Ammon's horn (tissue), 1 donor: ENCODE results near the gene AP5Z1.

Experiments used
- DNase-seq: peaks from one replicate; pipeline ENCODE4 v3.0.0-alpha.2; 2016; ENCODE audit warnings: low spot score

The AP5Z1 gene

DNA sequence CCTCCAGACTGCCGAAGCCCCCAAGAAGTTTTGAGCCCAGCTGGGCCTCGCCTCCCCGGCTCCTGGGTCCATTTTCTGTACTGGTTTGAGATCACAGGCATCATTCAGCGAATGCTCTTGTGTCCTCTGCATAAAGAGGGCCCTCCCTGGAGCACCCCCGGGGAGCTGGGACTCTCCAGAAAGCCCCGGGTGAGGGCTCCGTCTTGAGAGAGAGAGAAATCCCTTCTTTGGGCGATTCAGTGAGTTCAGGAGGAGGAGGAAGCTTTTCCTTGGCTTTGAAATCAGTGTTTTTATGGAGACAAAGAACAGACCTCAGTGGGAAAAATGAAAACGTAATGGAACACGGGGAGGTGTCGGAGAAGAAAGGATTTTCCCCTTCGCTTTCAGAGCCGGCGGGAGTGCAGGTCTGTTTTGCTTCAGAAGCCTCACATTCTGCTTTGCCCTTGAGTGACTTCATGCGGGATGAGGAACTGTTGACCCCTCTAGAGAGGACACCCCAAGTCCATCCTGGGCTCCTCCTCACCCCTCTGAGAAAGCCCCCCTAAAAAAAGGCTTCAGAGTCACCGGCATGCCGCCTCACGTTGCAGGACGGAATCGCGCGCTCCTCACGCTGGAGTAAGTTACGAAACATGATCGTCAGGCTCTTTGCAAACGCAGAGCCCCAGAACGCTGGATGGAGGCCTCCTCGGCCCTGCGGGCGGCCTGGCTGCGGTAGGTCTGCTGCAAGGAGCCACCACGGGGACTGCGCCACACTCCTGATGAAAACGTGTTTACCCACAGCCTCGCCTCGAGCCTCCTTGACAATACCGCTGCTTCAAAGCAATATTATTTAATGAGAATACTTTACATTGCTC, 8.5 kb upstream of the AP5Z1 start:
- no peak for DNase-seq

DNA sequence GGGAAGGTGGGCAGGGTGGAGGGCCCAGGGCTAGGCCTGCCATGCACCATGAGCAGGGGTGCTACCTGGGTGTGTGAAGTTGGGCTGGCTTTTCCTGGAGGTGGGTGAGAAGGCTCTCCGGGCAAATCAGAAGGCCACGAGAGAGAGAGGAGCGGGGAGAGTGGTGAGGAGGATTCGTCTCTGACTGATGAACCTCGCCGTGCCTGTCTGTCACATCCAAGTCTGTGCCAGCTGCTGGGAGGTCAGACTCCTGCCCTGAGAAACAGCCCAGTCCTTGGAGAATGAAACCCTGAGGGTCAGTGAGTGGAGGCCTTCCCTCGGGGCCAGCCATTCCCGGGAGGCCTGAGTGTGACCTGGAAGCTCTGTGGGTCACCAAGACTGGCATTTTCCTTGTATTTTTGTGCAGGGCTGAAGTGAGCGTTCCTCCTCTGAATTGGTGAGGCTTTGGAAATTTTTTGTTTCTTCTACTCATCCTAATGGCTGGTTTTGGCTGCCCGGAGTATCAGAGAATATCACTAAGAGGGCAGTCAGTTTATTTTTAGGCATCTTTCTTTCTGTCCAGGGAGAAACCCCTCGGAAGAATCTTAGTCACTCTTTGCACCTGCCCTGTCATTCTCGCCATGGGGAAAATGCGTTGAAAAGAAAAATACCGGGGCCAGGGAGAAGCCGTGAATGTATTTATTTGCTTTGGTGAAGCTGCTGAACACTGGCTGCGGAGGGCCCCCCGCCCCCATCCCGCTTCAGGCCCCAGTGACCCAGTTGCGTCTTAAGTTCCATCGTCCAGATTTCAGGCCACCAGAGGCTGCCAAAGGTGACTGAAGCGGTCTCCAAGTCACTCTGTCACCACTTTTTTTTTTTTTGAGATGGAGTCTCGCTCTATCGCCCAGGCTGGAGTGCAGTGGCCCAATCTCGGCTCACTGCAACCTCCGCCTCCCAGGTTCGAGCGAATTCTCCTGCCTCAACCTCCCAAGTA, 6.5 kb upstream of the AP5Z1 start:
- DNase-seq, result no peak

DNA sequence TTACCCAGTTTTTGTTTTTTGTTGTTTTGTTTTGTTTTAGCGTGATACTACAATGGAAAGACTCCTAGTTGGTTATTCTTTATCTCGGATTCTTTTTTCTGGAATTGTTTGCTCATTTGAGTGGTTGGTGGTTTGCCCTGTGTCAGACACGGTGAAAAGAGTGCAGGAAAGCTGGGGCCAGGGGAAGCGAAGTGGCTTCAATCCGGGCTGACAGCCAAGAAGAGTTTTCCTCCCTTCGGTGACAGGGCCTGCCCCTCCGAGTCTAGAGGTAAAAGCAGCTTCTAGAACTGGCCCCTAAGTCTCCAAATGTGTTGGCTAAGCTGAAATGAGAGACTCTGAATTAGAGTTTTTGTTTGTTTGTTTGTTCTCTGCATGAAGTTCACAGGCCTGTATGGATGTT, 5.7 kb upstream of the AP5Z1 start:
- no peak for DNase-seq

DNA sequence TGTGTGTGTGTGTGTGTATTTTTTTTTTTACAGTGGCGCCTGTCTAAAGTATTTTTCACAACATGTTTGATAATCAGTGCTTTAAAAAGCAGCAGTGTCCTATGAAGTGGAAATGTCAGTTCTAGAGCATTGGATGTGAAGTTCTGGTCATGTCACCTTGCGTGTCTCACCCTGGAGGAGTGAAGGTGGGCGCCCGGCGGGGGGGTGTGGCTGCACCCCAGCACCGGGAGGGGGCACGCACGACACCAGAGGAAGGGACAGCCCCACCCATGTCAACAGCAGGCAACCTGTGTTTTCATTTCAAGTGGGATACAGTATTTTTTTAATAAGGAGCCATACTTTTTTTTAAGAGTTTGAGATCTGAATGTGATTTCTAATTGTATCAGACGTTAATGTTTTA, 4.5 kb upstream of the AP5Z1 start:
- DNase-seq, result no peak

DNA sequence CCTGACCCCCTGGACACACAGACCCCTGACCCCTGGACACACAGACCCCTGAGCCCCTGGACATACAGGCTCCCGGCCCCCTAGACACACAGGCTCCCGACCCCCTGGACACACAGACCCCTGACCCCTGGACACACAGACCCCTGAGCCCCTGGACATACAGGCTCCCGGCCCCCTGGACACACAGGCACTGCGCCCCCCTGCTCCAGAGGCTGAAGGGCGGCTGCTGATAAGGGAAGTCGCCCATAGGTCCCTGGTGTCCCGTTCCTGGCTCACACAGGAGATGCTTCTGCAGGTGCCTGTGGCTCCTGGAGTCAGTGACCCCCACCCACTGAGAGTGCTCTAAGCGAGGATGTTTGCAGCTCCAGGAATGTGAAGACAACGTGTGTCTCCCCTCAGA, 3.7 kb upstream of the AP5Z1 start:
- no peak for DNase-seq

DNA sequence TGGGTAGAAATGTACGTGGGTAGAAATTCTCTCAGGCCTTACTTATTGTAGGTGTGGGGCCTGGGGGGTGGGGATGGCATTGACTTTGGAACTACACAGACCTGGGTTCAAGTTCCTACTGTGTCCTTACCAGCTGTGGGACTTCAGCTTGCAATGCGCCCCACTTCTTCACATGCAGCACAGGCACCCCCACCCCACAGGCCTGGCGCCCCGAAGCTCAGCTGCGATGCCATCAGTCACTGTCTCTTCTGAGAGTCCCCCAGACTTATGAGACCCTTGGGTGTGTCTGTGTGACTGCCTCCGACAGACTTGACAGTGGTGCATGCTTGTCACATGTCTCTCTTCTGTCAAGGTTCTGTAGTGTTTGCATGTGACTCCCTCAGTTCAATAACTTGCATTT, 3.1 kb upstream of the AP5Z1 start:
- DNase-seq, result no peak

DNA sequence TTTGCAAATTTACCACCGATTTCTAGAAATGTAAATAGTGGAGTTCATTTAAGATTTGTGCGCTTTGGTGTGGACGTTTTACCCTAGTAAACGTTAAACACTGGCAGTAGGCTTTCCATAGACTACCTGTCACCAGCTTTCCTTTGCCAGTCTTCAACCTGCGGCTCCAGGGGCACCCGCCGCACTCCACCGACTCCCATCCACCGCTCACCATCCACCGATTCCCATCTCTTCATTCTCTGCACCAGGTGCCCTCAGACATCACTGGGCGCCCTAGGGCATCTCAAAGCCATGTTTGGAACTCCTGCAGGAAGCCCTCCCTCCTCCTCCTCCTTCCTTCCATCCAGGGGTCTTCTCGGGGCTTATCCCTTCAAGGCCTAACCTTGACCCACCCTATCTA, 1.4 kb upstream of the AP5Z1 start:
- DNase-seq, result no peak

DNA sequence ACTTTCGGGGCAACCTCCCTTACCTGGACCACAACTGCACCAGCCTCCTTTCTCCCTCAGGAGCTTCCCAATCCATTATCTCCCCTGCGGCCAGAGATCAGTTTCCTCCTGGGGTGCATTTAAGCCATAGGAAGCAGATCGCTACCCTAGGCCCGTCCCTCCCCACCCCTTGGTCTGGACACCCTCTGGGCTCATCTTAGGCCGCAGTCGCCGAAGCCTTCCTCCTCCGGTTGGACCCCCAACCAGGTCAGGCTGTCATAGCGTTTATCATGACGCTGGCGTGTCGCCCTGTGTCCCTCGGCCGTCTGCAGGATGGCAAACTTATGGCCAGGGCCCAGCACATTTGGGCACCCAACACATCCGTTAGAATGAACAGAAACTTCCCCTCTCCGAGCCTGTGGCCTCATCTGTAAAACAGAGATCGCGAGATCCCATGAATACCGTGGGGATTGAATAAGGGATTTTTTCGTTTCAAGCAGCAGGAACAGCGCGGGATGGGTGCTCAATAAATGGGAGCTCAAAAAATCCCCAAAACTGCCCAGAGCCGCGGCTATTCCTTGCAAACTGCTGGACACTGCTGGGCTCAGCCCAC, 669 bp upstream of the AP5Z1 start:
- no peak for DNase-seq

DNA sequence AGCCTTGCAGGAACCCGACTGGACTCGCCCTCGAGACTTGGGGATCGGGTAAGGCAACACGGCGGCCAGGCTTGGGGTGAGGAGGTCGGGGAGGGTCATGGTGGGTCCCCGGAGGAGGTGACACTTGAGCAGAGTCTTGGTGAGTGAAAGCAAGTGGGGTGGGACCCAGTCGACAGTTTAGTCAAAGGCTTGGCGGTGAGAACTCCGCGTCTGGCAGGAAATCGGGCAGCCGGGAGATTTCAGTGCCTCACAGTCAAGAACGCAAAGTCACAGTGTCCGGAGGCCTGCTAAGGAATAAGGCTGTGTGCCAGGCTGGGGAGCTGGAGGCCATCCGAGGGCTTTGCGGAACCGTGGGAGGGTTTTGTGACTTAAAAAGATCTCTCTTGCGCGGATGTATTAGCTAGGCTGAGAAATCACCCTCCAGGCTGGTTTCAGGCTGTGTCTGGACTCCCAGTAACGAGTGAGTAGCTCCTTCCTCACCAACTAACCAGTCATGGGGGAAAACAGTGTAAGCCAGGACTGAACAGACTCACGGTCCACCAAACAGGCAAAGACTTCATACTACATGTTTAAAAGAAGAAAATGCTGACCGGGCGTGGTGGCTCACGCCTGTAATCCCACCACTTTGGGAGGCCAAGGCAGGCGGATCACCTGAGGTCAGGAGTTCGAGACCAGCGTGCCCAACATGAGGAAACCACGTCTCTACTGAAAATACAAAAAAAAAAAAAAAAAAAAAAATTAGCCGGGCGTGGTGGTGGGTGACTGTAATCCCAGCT, 613 bp downstream of the AP5Z1 start:
- DNase-seq, result no peak

DNA sequence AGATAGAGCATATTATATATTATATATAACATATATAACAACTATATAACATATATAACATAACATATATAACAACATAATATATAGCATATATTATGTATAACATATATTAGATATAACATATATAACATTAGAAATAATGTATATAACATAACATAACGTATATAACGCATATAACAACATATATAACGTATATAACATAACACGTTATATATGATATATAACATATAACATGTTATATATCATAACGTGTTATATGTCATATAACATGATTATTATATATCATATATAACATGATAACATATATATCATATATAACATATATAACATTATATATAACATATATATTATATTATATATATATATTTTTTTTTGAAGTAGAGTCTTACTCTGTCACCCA, 3.7 kb downstream of the AP5Z1 start:
- no peak for DNase-seq

DNA sequence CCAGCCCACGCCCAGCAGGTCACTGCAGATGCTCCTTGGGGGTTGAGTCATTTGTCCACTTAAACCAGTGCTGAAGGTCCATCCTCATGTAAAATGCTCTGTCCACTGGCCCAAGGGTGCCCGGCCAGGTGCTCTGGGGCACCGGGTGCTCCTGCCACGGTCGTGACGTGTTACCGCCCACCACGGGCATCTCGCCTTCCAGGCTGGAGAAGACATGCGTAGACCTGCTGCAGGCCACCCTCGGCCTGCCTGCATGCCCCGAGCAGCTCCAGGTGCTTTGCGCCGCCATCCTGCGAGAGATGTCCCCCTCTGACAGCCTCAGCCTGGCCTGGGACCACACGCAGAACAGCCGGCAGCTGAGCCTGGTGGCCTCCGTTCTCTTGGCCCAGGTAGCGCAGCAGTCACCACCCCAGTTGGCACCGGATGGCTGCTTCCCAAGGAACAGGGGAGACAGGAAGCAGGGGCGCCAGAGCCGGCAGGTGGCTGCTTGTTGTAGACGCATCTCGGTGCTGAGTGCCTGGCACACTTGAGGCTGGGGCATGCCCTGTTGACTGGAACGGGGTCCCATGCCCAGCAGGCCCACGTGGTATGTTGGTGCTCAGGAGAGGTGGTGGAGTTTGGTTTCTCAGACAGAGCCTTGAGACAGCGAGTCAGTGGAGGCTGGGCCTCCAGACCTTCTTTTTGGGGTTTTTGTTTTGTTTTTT, 6.1 kb downstream of the AP5Z1 start:
- DNase-seq, result no peak

DNA sequence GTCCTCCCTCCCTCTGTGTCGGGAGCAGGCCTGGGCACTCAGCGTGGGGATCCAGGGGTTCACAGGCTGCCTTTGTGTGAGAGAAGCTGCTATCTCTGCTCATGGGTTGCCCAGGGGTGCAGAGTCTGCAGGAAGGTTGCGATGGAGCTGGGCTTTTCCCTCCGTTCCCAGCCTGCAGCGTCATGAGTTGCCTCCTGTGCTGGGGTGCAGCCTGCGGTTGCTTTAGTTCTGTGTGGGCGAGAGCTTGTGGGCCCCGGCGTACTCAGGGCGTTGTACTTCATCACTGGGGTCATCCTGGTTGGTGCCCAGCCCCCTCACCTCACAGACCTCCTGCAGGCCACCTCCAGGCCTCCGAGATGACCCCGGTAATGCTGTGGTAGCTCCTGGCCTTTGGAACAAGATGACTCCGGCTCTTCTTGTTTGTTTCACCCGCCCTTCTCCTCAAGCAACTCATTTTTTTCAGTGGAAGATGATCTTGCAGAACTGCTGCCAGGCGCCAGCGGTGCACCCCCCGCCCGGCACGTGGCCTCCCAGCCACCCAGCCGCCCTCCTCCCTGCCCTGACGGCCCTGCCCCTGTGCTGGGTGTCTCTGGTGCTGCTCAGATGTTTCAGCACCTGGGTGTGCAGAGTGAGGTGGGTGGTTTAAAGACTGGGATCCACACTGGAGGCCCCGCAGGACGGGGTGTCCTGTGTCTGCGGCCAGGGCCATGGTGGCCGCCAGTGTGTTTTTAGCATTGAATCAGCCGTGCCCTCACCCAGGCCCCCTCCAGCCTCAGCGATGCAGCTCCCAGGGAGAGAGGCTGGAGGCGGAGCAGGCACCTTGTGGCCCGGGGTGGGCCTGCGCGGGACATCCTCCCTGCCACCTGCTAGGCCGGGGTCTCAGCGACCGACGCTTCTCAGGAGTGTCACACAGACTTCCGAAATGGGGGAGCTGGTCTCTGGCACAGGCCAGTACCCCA, 7.2 kb downstream of the AP5Z1 start:
- no peak for DNase-seq

DNA sequence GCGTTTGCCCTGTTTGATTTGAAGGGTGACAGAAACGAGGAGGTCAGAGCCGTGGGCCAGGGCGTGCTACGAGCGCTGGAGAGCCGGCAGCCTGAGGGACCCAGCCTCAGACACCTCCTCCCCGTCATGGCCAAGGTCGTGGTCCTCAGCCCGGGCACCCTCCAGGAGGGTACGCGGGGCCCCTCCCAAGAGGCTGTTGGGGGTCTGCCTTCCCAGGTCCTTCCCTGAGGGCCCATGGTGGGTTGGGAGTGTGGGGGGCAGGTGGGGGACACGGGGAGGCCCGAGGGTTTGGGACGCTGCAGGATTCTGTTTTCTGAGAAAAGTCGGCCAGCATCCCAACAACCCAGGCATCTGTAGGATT, 7.8 kb downstream of the AP5Z1 start:
- no peak for DNase-seq

DNA sequence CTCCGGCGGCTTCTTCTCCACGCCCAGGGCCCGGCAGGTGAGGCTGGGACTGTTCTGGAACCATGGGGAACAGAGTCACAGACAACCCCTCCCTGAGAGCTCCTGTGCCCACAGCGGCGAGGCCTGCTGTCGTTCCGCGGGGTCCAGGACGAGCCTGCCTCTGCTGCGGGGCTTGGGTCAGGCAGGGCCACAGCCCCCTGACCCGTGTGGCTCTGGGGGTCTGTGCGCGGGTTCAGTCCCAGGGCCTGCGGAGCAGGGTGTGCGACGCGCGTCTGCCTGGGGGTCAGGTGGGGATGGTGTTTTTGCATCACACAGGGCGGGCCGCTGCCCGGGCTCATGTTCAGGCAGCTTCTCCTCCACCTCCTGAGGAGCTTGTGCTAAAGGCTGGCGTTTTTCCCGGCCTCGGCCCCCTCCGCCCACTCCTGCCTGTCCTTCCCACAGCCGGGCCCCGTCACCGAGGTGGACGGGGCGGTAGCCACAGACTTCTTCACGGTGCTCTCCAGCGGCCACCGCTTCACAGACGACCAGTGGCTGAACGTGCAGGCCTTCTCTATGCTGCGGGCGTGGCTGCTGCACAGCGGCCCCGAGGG, 8.4 kb downstream of the AP5Z1 start:
- no peak for DNase-seq

DNA sequence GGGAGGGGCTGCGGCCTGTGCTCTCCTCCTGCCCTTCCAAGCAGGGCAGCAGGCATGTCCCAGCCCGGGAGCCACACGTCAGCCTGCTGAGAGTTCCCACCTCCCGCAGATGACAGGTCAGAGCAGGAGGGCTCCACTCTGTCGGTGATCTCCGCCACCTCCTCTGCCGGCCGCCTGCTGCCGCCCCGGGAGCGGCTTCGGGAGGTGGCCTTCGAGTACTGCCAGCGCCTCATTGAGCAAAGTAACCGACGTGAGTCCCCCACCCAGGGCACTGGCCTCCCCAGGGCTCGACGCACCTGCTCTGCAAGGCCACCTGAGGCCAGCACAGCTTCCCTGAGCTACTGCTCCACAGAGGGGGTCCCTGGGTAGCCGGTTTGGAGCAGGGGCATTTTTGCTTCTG, 9.4 kb downstream of the AP5Z1 start:
- no peak for DNase-seq

DNA sequence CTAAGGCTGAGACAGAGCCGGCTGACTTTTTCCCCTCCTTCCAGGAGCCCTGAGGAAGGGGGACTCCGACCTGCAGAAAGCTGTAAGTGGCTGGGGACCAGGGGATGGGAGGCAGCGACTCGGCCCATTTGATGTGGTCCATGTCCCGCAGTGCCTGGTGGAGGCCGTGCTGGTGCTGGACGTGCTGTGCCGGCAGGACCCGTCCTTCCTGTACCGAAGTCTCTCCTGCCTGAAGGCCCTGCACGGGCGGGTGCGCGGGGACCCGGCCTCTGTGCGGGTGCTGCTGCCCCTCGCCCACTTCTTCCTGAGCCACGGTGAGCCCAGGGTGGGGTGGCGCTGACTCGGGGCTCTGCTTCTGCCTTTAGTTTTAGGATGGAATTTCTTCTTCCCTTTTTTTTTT, 9.9 kb downstream of the AP5Z1 start:
- no peak for DNase-seq

DNA sequence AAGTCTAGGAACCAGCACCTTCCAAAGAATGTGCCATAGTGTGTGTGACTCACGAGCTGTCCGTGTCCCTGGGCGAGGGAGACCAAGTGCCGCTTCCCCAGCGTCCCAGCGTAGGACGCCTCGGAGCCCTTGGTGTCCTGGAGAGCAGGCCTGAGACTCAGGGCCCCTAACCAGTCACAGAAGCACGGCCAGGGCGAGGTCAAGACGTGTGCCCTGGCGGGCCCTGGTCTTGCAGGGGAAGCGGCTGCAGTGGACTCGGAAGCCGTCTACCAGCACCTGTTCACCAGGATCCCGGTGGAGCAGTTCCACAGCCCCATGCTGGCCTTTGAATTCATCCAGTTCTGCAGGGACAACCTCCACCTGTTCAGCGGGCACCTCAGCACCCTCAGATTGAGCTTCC, 10.6 kb downstream of the AP5Z1 start:
- no peak for DNase-seq

DNA sequence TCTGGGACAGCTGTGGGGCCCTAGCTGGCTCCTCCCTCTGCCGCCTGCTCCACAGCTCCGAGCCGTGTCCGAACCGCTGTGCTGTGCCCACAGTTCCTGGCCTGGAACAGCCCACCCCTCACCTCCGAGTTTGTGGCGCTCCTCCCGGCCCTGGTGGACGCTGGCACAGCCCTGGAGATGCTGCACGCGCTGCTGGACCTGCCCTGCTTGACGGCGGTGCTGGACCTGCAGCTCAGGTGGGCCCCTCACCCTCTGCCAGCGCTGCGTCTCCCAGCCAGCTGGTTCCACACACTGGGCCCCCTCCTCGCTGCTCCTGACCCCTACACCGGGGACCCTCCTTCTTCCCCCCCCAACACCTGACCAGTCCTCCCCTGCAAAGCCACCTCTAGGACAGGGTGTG, 12.1 kb downstream of the AP5Z1 start:
- DNase-seq, result no peak

DNA sequence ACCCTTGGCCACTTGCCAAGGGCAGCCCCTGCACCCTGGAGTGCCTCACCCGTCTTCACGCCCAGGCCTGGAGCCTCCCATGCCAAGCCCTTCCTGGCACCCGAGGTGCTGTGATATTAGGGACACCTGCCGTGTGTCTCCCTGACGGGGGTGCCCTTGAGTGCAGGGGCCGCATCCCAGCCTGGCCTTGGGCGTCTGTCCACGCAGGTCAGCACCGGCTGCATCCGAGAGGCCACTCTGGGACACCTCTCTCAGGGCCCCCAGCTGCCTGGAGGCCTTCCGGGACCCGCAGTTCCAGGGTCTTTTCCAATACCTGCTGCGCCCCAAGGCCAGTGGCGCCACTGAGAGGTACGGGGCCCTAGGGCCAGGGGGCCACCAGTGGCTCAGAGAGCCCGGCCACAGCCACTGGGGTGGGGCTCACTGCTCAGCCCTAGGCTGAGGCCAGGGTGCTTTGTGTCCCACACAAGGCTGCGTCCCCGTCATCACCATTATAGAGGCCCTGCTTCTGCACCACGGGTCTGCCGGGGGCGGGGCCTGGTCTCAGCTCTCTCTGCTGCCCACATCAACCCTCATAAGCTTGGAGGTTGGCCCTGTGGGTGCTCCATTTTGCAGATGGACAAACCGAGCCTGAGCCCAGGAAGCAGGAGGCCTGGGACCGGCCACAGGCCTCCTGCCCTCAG, 12.7 kb downstream of the AP5Z1 start:
- no peak for DNase-seq
